IMR-90 (cell line): ENCODE results near the gene C11orf21. TPM values are rescaled to one million over a fixed set of nuclear protein-coding genes. Genes with fewer than 3 reads are reported as not detected.
A peak's percentile ranks its signal among the peaks of the same experiment; 100 is the strongest.

Source experiments
- ATAC-seq: fragments of 200-7000 bp; cut with Tn5 transposase; 2 replicates; pipeline ENCODE4 v1.9.1; 2020; ENCODE audit warnings: low read depth, mild to moderate bottlenecking, moderate library complexity
- BruUV-seq: library from RNA; stranded (reverse); fragments of 400-500 nt; replicated peaks from 2 replicates; lab custom pipeline; 2021; lab: Mats Ljungman, UMichigan
- CTCF ChIA-PET: fragments of 300-600 bp; formaldehyde crosslinking; extraction: SDS; loops from one replicate; lab custom pipeline; 2021; ENCODE audit warnings: antibody characterized with exemption; lab: Yijun Ruan, JAX
- POLR2A ChIA-PET: fragments of 300-600 bp; sonication (Branson Sonifier 250); formaldehyde crosslinking; loops from one replicate; lab custom pipeline; 2022; ENCODE audit warnings: antibody characterized with exemption; ENCODE audit not compliant: unreplicated experiment; lab: Charles Lee
- DNase-seq: peaks from one replicate; pipeline ENCODE4 v3.0.0; 2013
- H2AFZ ChIP-seq: replicated peaks from 2 replicates; pipeline ENCODE3; 2013; ENCODE audit warnings: low read length, mild to moderate bottlenecking; ENCODE audit not compliant: poor library complexity
- H2AK5ac ChIP-seq: 2 replicates; pipeline ENCODE4 v1.6.1; 2013; ENCODE audit warnings: low read depth, low read length, inconsistent platforms
- H2AK9ac ChIP-seq: replicated peaks from 2 replicates; pipeline ENCODE3; 2013; ENCODE audit warnings: mild to moderate bottlenecking, low read depth, low read length, moderate library complexity; ENCODE audit not compliant: poor library complexity
- H2BK120ac ChIP-seq: 2 replicates; pipeline ENCODE4 v1.6.1; 2013; ENCODE audit warnings: low read depth, low read length, inconsistent platforms
- H2BK15ac ChIP-seq: 3 replicates; pipeline ENCODE4 v1.6.1; 2013; ENCODE audit warnings: low read depth, low read length, inconsistent platforms
- H2BK20ac ChIP-seq: 2 replicates; pipeline ENCODE4 v1.6.1; 2013; ENCODE audit warnings: low read depth, mild to moderate bottlenecking, inconsistent platforms, low read length, moderate library complexity
- H2BK5ac ChIP-seq: 2 replicates; pipeline ENCODE4 v1.6.1; 2013; ENCODE audit warnings: mild to moderate bottlenecking, low read depth, low read length, inconsistent platforms; ENCODE audit not compliant: poor library complexity, severe bottlenecking
- H3K14ac ChIP-seq: replicated peaks from 2 replicates; pipeline ENCODE4 v1.6.1; 2013; ENCODE audit warnings: low read depth, low read length, inconsistent platforms
- H3K18ac ChIP-seq: 2 replicates; pipeline ENCODE4 v1.6.1; 2013; ENCODE audit warnings: low read depth, low read length, control low read depth
- H3K23ac ChIP-seq: 2 replicates; pipeline ENCODE4 v1.6.1; 2013; ENCODE audit warnings: low read depth, low read length, inconsistent platforms
- H3K27ac ChIP-seq: 2 replicates; pipeline ENCODE4 v1.5.1; 2013; ENCODE audit warnings: mild to moderate bottlenecking, control low read depth, low read length; ENCODE audit not compliant: insufficient read depth
- H3K27me3 ChIP-seq: 2 replicates; pipeline ENCODE4 v1.6.1; 2013; ENCODE audit warnings: low read length; ENCODE audit not compliant: control insufficient read depth, insufficient read depth
- H3K36me3 ChIP-seq: 2 replicates; pipeline ENCODE4 v1.6.1; 2013; ENCODE audit warnings: low read length, mixed read lengths; ENCODE audit not compliant: control insufficient read depth, insufficient read depth
- H3K4ac ChIP-seq: 2 replicates; pipeline ENCODE4 v1.6.1; 2013; ENCODE audit warnings: low read depth, low read length, inconsistent platforms
- H3K4me1 ChIP-seq: 2 replicates; pipeline ENCODE4 v1.6.1; 2013; ENCODE audit warnings: low read length, mixed read lengths; ENCODE audit not compliant: control insufficient read depth, insufficient read depth
- H3K4me2 ChIP-seq: 2 replicates; pipeline ENCODE4 v1.6.1; 2013; ENCODE audit warnings: low read depth, mild to moderate bottlenecking, control low read depth, low read length, moderate library complexity
- H3K4me3 ChIP-seq: 2 replicates; pipeline ENCODE4 v1.5.1; 2013; ENCODE audit warnings: low read depth, mild to moderate bottlenecking, control low read depth, low read length, moderate library complexity; ENCODE audit not compliant: insufficient read depth
- H3K56ac ChIP-seq: 2 replicates; pipeline ENCODE4 v1.6.1; 2013; ENCODE audit warnings: low read length, inconsistent platforms; ENCODE audit not compliant: insufficient read depth; ENCODE audit errors: extremely low read depth
- H3K79me1 ChIP-seq, 2 experiments: 2 replicates each; pipeline ENCODE4 v1.6.1; 2013; ENCODE audit warnings: low read length in 2 of 2, inconsistent platforms in 1 of 2, low read depth in 1 of 2
- H3K9ac ChIP-seq: 2 replicates; pipeline ENCODE4 v1.6.1; 2013; ENCODE audit warnings: low read depth, low read length, control low read depth
- H3K9me1 ChIP-seq: 2 replicates; pipeline ENCODE4 v1.6.1; 2013; ENCODE audit warnings: low read length, inconsistent platforms; ENCODE audit not compliant: insufficient read depth
- H3K9me3 ChIP-seq: 2 replicates; pipeline ENCODE4 v1.6.1; 2013; ENCODE audit warnings: low read length; ENCODE audit not compliant: control insufficient read depth, insufficient read depth
- H4K20me1 ChIP-seq: 2 replicates; pipeline ENCODE4 v1.6.1; 2013; ENCODE audit warnings: low read length, inconsistent platforms; ENCODE audit not compliant: insufficient read depth
- H4K5ac ChIP-seq: 2 replicates; pipeline ENCODE4 v1.6.1; 2013; ENCODE audit warnings: mild to moderate bottlenecking, low read depth, low read length, control low read depth
- H4K8ac ChIP-seq, 2 experiments: 2 replicates each; pipeline ENCODE4 v1.6.1; 2013; ENCODE audit warnings: low read depth in 2 of 2, low read length in 2 of 2, control low read depth in 1 of 2, inconsistent platforms in 1 of 2
- H4K91ac ChIP-seq: 2 replicates; pipeline ENCODE4 v1.6.1; 2013; ENCODE audit warnings: low read depth, low read length, inconsistent platforms; ENCODE audit not compliant: insufficient read depth
- BHLHE40 ChIP-seq: fragments of 150-350 bp; IDR thresholded peaks from 2 replicates; pipeline ENCODE4 v1.6.1; 2016; ENCODE audit warnings: mild to moderate bottlenecking, low read depth, low read length
- CEBPB ChIP-seq: IDR thresholded peaks from 2 replicates; pipeline ENCODE4 v1.6.1; 2012; ENCODE audit warnings: low read depth, low read length, improper control_type of control experiment
- CHD1 ChIP-seq: IDR thresholded peaks from 2 replicates; pipeline ENCODE4 v1.6.1; 2012; ENCODE audit warnings: low read depth, low read length, improper control_type of control experiment
- FOS ChIP-seq: fragments of 150-350 bp; IDR thresholded peaks from 2 replicates; pipeline ENCODE4 v1.6.1; 2016; ENCODE audit warnings: low read depth, low read length
- MAFK ChIP-seq: IDR thresholded peaks from 2 replicates; pipeline ENCODE4 v1.6.1; 2012; ENCODE audit warnings: low read depth, low read length, improper control_type of control experiment
- MXI1 ChIP-seq: IDR thresholded peaks from 2 replicates; pipeline ENCODE4 v1.6.1; 2012; ENCODE audit warnings: low read depth, mild to moderate bottlenecking, low read length, moderate library complexity, borderline replicate concordance
- RFX5 ChIP-seq: IDR thresholded peaks from 2 replicates; pipeline ENCODE4 v1.8.0; 2012; ENCODE audit warnings: low read depth, mild to moderate bottlenecking, low read length, moderate library complexity
- SMC3 ChIP-seq: fragments of 150-350 bp; IDR thresholded peaks from 2 replicates; pipeline ENCODE4 v1.6.1; 2016; ENCODE audit warnings: low read depth, mild to moderate bottlenecking, antibody characterized with exemption, low read length, moderate library complexity
- WGBS, 2 experiments: methylation state at CpG; one replicate each; pipeline versions ENCODE4 v1.1.5 to v1.1.7; 2013; ENCODE audit warnings: missing lambda C conversion rate in 2 of 2; ENCODE audit not compliant: insufficient read length in 1 of 2; ENCODE audit errors: extremely low coverage in 2 of 2; 5-methylcytosine and 5-hydroxymethylcytosine counted together
- dilution Hi-C: fragments of 300-500 bp; cut with HindIII; formaldehyde crosslinking; loops from one replicate; pipeline ENCODE4 v1.14.3; 2018; ENCODE audit warnings: low sequenced_read_pairs; ENCODE audit not compliant: unreplicated experiment
- in situ Hi-C: fragments of 300-500 bp; cut with MboI; formaldehyde crosslinking; loops from 3 replicates; pipeline ENCODE4 v1.14.3; 2019; ENCODE audit warnings: low sequenced_read_pairs, inconsistent platforms, mixed read lengths
- intact Hi-C: fragments of 100-400 bp; cut with micrococcal nuclease; formaldehyde crosslinking; loops from 2 replicates; pipeline ENCODE4 v1.10.0; 2022
- polyA plus RNA-seq, 3 experiments: library from polyadenylated mRNA; depleted of rRNA; stranded (reverse); fragments of >200 nt; gene quantifications; 2 replicates each; pipeline ENCODE4 v1.2.3, GENCODE V29; 2012; ENCODE audit warnings: low replicate concordance in 1 of 3
- total RNA-seq: library from RNA; depleted of rRNA; stranded (reverse); fragments of >200 nt; gene quantifications from 2 replicates; pipeline ENCODE4 v1.2.3, GENCODE V29; 2012

Gene C11orf21
- total and polyA plus RNA-seq, 2 of the 4 experiments (the other 2 are of a cell fraction), result not detected

- Histone ChIP-seq H2AK9ac (peak overlapping the region; percentile 42), H3K27me3 (peaks cover 2% of the 10 kb centered on the region; the same call in 1 of the 2 replicates), H3K27ac (no peak overlapping the region), H3K23ac (no peak overlapping the region), H2AFZ (peak overlapping the region; percentile 51), H2AK5ac (peak overlapping the region; percentile 23; the same call in 1 of the 2 replicates), H3K4me2 (no peak overlapping the region), H2BK120ac (peak overlapping the region; percentile 56; the same call in 1 of the 2 replicates), H3K18ac (0 out of 2 replicates have a peak overlapping the region, but pooled peaks have one; percentile 16), H3K56ac (no peak overlapping the region), H3K9me3 (no peaks in the 10 kb centered on the region; the same call in 1 of the 2 replicates), H2BK20ac (peak overlapping the region; percentile 56; the same call in 1 of the 2 replicates), H3K9me1 (peaks cover 6% of the 10 kb centered on the region; the same call in 1 of the 2 replicates), H4K91ac (peak overlapping the region; percentile 41; the same call in 1 of the 2 replicates), H4K20me1 (no peaks in the 10 kb centered on the region), H3K4me3 (no peak overlapping the region), H3K4me1 (peaks cover 20% of the 10 kb centered on the region), H3K4ac (peak overlapping the region; percentile 62), H3K36me3 (no peaks in the 10 kb centered on the region), H3K9ac (no peak overlapping the region), H2BK5ac (no peak overlapping the region), H2BK15ac (no peak overlapping the region), H4K5ac (peak overlapping the region; percentile 44; the same call in 1 of the 2 replicates), H3K14ac (no peak overlapping the region; the same call in 1 of the 2 replicates), H3K79me1 (no peaks in the 10 kb centered on the region), H4K8ac (no peak overlapping the region)
- dilution Hi-C loops, result no loop called here
- DNase-seq (no peak), ATAC-seq (no peak)
- in situ Hi-C loops, result loop anchor here (5.0 kb wide), 1 partner anchor 104 kb away; no protein-coding TSS in a partner anchor
- intact Hi-C loops, result no loop called here
- ChIA-PET POLR2A (no interaction called here), CTCF (no interaction called here)
- BruUV-seq, result no TSS peak
- 95% methylated on average over 18 of the region's 34 CpGs; no CpG with 5 or more reads in 1 of the 2 experiments for WGBS, 2 experiments
- TF ChIP-seq FOS (no peak), BHLHE40 (no peak), MXI1 (no peak), SMC3 (no peak), CEBPB (no peak), MAFK (no peak), RFX5 (no peak), CHD1 (no peak)
Observed at GRCh38 chr11:2313051-2313951, 11.6 kb upstream of the C11orf21 start.
